ENCODE measurements around the gene SRGAP1. TPM values are rescaled to one million over a fixed set of nuclear protein-coding genes. Genes with fewer than 3 reads are reported as not detected.

The SRGAP1 gene
- polyA plus RNA-seq, 2 donors = 1.4 to 3.2 TPM

- H3K27me3 ChIP-seq (ENCODE audit: control insufficient read depth in 1 of 2, insufficient read depth in 2 of 2, low read length in 2 of 2) = no peaks in the 10 kb centered on the region
- no peak overlapping the region for H3K27ac ChIP-seq (ENCODE audit: low read depth in 2 of 2, low read length in 1 of 2)
- WGBS, 2 donors = 97 to 100% methylated on average over 2 of the region's 2 CpGs
- H3K9me3 ChIP-seq (ENCODE audit: control insufficient read depth in 2 of 2, insufficient read depth in 1 of 2, low read depth in 1 of 2, low read length in 1 of 2) = no peaks in the 10 kb centered on the region
- no peaks in the 10 kb centered on the region for H3K4me1 ChIP-seq (ENCODE audit: control insufficient read depth in 2 of 2, insufficient read depth in 2 of 2, low read length in 1 of 2)
- no peak overlapping the region for H3K4me3 ChIP-seq (ENCODE audit: low read depth in 1 of 2, low read length in 2 of 2)
- peaks cover 0 to 5% of the 10 kb centered on the region in 2 donors for H3K36me3 ChIP-seq (ENCODE audit: control insufficient read depth in 2 of 2, insufficient read depth in 2 of 2, low read length in 1 of 2)
Observed at GRCh38 chr12:64207453-64207852, 363.0 kb downstream of the SRGAP1 start.

Other genes with a start within 250 kb of the SRGAP1 start
- 1 to 10 TPM; 1.3 to 3.4 TPM for gene DPY19L2, start 176.2 kb upstream of the SRGAP1 start, polyA plus RNA-seq
- 1 to 10 TPM; 4.6 to 8.3 TPM for gene RXYLT1, start 64.8 kb upstream of the SRGAP1 start, polyA plus RNA-seq

All from esophagus (tissue), 2 donors.